NB4 (cell line): ENCODE measurements around the gene MLANA.

Experiments used
- DNase-seq: peaks from one replicate; pipeline ENCODE4 v3.0.0; 2010; ENCODE audit warnings: low read depth
- H3K4me3 ChIP-seq: one replicate; pipeline ENCODE4 v1.5.1; 2011; ENCODE audit warnings: mild to moderate bottlenecking, low read depth, low read length, moderate library complexity
- CTCF ChIP-seq: IDR thresholded peaks from one replicate; pipeline ENCODE4 v1.5.1; 2012; ENCODE audit warnings: low read depth, low read length
- MAX ChIP-seq: IDR thresholded peaks from 2 replicates; pipeline ENCODE4 v1.6.1; 2011; ENCODE audit warnings: low read depth, low read length
- MYC ChIP-seq: IDR thresholded peaks from 2 replicates; pipeline ENCODE4 v1.6.1; 2011; ENCODE audit warnings: low read depth, low read length
- POLR2A ChIP-seq: IDR thresholded peaks from 2 replicates; pipeline ENCODE4 v1.6.1; 2011; ENCODE audit warnings: mild to moderate bottlenecking; ENCODE audit not compliant: insufficient read length; ENCODE audit errors: extremely low read depth

The MLANA gene

GRCh38 chr9:5908918-5909317 is 18.2 kb downstream of the MLANA start:
- H3K4me3 ChIP-seq: no peak overlapping the region
- TF ChIP-seq MYC (no peak), POLR2A (no peak), MAX (no peak), CTCF (no peak)
- no peak for DNase-seq

- DNase-seq: no peak
- H3K4me3 ChIP-seq: no peak overlapping the region
- no peak for TF ChIP-seq MAX
- no peak for TF ChIP-seq MYC
- no peak for TF ChIP-seq CTCF
- no peak for TF ChIP-seq POLR2A
These were observed 19.3 kb downstream of the MLANA start for GRCh38 chr9:5909976-5910375.

GRCh38 chr9:5910413-5911057 is 19.8 kb downstream of the MLANA start:
- no peak for DNase-seq

GRCh38 chr9:5915438-5915837 is 24.7 kb downstream of the MLANA start:
- no peak overlapping the region for H3K4me3 ChIP-seq
- TF ChIP-seq POLR2A: no peak
- TF ChIP-seq CTCF: no peak
- no peak for TF ChIP-seq MAX
- TF ChIP-seq MYC: no peak
- no peak for DNase-seq

More at GRCh38 chr9:5910413-5911057, 19.8 kb downstream of the MLANA start:
- TF ChIP-seq MAX (no peak), POLR2A (no peak), CTCF (no peak), MYC (no peak)
- no peak overlapping the region for H3K4me3 ChIP-seq

GRCh38 chr9:5917273-5917672 is 26.6 kb downstream of the MLANA start:
- no peak overlapping the region for H3K4me3 ChIP-seq
- no peak for TF ChIP-seq MAX
- peak; percentile 1 for TF ChIP-seq CTCF
- TF ChIP-seq MYC: no peak
- TF ChIP-seq POLR2A: no peak
- no peak for DNase-seq

- DNase-seq: no peak
- H3K4me3 ChIP-seq: no peak overlapping the region
- TF ChIP-seq MAX (no peak), CTCF (no peak), POLR2A (no peak), MYC (no peak)
These were observed 27.2 kb downstream of the MLANA start for GRCh38 chr9:5917888-5918287.
